Caco-2 (cell line): ENCODE measurements around the gene MRPL27. TPM values are rescaled to one million over a fixed set of nuclear protein-coding genes. Genes with fewer than 3 reads are reported as not detected.
"Not testable (repeated sequence)": the region's sequence is repeated elsewhere in the genome, so short reads cannot be mapped to it uniquely, and the experiment has no call there.

Source experiments
- BruUV-seq: library from RNA; stranded (reverse); fragments of 400-500 nt; replicated peaks from 2 replicates; lab custom pipeline; 2021; lab: Mats Ljungman, UMichigan
- CTCF ChIA-PET: fragments of 300-600 bp; sonication (Branson Sonifier 250); formaldehyde crosslinking; loops from one replicate; lab custom pipeline; 2022; ENCODE audit warnings: antibody characterized with exemption; lab: Charles Lee
- POLR2A ChIA-PET: fragments of 300-600 bp; sonication (Branson Sonifier 250); formaldehyde crosslinking; loops from one replicate; lab custom pipeline; 2022; ENCODE audit warnings: antibody characterized with exemption; lab: Charles Lee
- DNase-seq, 2 experiments: peaks; one replicate each; pipeline versions ENCODE4 v3.0.0 to v3.0.0-alpha.2; 2020 to 2022
- H3K27me3 ChIP-seq: replicated peaks from 2 replicates; pipeline ENCODE4 v1.6.0; 2011; ENCODE audit warnings: low read length; ENCODE audit not compliant: control insufficient read depth, insufficient read depth
- H3K36me3 ChIP-seq: 2 replicates; pipeline ENCODE4 v1.5.1; 2011; ENCODE audit warnings: low read length; ENCODE audit not compliant: control insufficient read depth, insufficient read depth
- H3K4me1 ChIP-seq: fragments of 250-450 bp; sonication (Bioruptor Pico); 2 replicates; pipeline ENCODE4 v1.5.1; 2020; ENCODE audit warnings: mild to moderate bottlenecking
- H3K4me3 ChIP-seq: 2 replicates; pipeline ENCODE4 v1.5.1; 2011; ENCODE audit warnings: low read depth, mild to moderate bottlenecking, control low read depth, low read length
- H3K9me3 ChIP-seq: fragments of 250-450 bp; sonication (Bioruptor Pico); 2 replicates; pipeline ENCODE4 v1.5.1; 2020; ENCODE audit warnings: mild to moderate bottlenecking, moderate library complexity
- H3K27ac Mint-ChIP-seq: one replicate; pipeline ENCODE4 v1.8.0; 2022; ENCODE audit warnings: mixed read lengths; ENCODE audit not compliant: unreplicated experiment
- H3K27me3 Mint-ChIP-seq: one replicate; pipeline ENCODE4 v1.8.0; 2022; ENCODE audit warnings: mixed read lengths; ENCODE audit not compliant: insufficient read depth, unreplicated experiment
- H3K36me3 Mint-ChIP-seq: one replicate; pipeline ENCODE4 v1.8.0; 2022; ENCODE audit warnings: mild to moderate bottlenecking, mixed read lengths; ENCODE audit not compliant: insufficient read depth, unreplicated experiment
- H3K4me1 Mint-ChIP-seq: one replicate; pipeline ENCODE4 v1.8.0; 2022; ENCODE audit warnings: low read depth, mixed read lengths; ENCODE audit not compliant: unreplicated experiment
- H3K4me3 Mint-ChIP-seq: one replicate; pipeline ENCODE4 v1.8.0; 2022; ENCODE audit warnings: mild to moderate bottlenecking, moderate library complexity, mixed read lengths; ENCODE audit not compliant: unreplicated experiment
- H3K9me3 Mint-ChIP-seq: one replicate; pipeline ENCODE4 v1.8.0; 2022; ENCODE audit warnings: mixed read lengths; ENCODE audit not compliant: unreplicated experiment
- CTCF ChIP-seq, 2 experiments: fragments of 200-600 bp in 1 of 2; IDR thresholded peaks; 1 replicate in 1 of 2; 2 replicates in 1 of 2; pipeline versions ENCODE4 v1.5.1 to v1.8.0; 2011 to 2022; ENCODE audit warnings: antibody characterized with exemption in 1 of 2, control low read depth in 1 of 2, inconsistent platforms in 1 of 2, low read depth in 1 of 2, low read length in 1 of 2, mild to moderate bottlenecking in 1 of 2, moderate library complexity in 1 of 2; ENCODE audit not compliant: insufficient read depth in 1 of 2, severe bottlenecking in 1 of 2, unreplicated experiment in 1 of 2
- intact Hi-C: fragments of 100-400 bp; cut with micrococcal nuclease; formaldehyde crosslinking; loops from one replicate; pipeline ENCODE4 v1.10.0; 2022; ENCODE audit not compliant: unreplicated experiment
- total RNA-seq: library from RNA; stranded (reverse); gene quantifications from 2 replicates; pipeline ENCODE4 v1.2.3, GENCODE V29; 2022

The MRPL27 gene
- total RNA-seq, 1 experiment from 2014 or later = 196 TPM

- BruUV-seq = no TSS peak
- intact Hi-C loops = no loop called here
- no peak for DNase-seq
- Histone ChIP-seq H3K36me3 (no peaks in the 10 kb centered on the region), H3K27me3 (no peaks in the 10 kb centered on the region), H3K9me3 (0 out of 2 replicates have a peak, but pooled peaks cover 6% of the 10 kb centered on the region), H3K4me3 (no peak overlapping the region), H3K4me1 (peaks cover 24% of the 10 kb centered on the region)
- Mint-ChIP-seq H3K27ac (no peak overlapping the region), H3K9me3 (peaks cover 11% of the 10 kb centered on the region), H3K4me1 (peaks cover 28% of the 10 kb centered on the region), H3K4me3 (no peak overlapping the region), H3K27me3 (peaks cover 7% of the 10 kb centered on the region), H3K36me3 (no peaks in the 10 kb centered on the region)
- POLR2A ChIA-PET = interaction anchor here (0.7 kb wide), 1 partner anchor 11 kb away, joined by 3 read pairs; no protein-coding TSS in a partner anchor
- CTCF ChIA-PET = interaction anchor here (0.6 to 2.7 kb wide), 6 partner anchors 14 to 1791 kb away, joined by 3 to 13 read pairs (median 4); partner anchors contain the start of gene LRRC59
- TF ChIP-seq CTCF (IDR thresholded peaks at IDR 0.05; ENCODE audit: insufficient read depth in 1 of 2, low read depth in 1 of 2, low read length in 1 of 2, severe bottlenecking in 1 of 2, unreplicated experiment in 1 of 2) = no peak
Measured at GRCh38 chr17:50421308-50422051, 48.5 kb upstream of the MRPL27 start.

GRCh38 chr17:50420419-50421112, 47.6 kb upstream of the MRPL27 start:
- DNase-seq = no peak
- Mint-ChIP-seq H3K27ac (no peak overlapping the region), H3K4me1 (peaks cover 25% of the 10 kb centered on the region), H3K27me3 (peaks cover 7% of the 10 kb centered on the region), H3K9me3 (peaks cover 11% of the 10 kb centered on the region), H3K4me3 (no peak overlapping the region), H3K36me3 (no peaks in the 10 kb centered on the region)
- no peak for TF ChIP-seq CTCF (IDR thresholded peaks at IDR 0.05; ENCODE audit: insufficient read depth in 1 of 2, low read depth in 1 of 2, low read length in 1 of 2, severe bottlenecking in 1 of 2, unreplicated experiment in 1 of 2)
- intact Hi-C loops = no loop called here
- Histone ChIP-seq H3K9me3 (0 out of 2 replicates have a peak, but pooled peaks cover 6% of the 10 kb centered on the region), H3K4me1 (peaks cover 23% of the 10 kb centered on the region), H3K4me3 (no peak overlapping the region), H3K27me3 (no peaks in the 10 kb centered on the region), H3K36me3 (no peaks in the 10 kb centered on the region)
- BruUV-seq = no TSS peak
- ChIA-PET POLR2A (no interaction called here), CTCF (interaction anchor here (0.6 to 2.7 kb wide), 5 partner anchors 23 to 1792 kb away, joined by 3 to 13 read pairs (median 3); partner anchors contain the start of gene LRRC59)

DNA sequence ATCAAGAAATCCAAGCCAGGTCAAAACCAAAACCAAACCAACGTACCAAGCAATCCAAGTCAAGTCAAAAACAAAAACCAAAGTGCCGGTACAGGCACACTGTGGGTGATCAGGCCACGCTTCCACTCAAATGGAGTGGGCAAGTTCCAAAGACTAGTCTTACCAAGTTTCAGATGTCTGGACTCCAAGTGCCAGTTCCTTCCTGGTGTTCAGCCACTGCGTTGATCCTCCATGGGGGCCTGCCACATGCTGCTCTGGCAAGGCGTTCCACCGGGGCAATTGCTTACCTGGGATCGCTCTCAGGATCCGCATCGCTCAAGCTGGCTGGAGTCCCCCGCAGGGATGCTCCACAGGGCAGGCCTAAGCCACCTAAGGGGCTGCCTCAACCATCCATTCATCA, 46.6 kb upstream of the MRPL27 start:
- DNase-seq, intact Hi-C loops, H3K36me3 Mint-ChIP-seq, H3K27ac Mint-ChIP-seq, H3K4me3 Mint-ChIP-seq, H3K27me3 ChIP-seq, H3K4me3 ChIP-seq, H3K9me3 ChIP-seq, POLR2A ChIA-PET, H3K36me3 ChIP-seq, BruUV-seq, H3K27me3 Mint-ChIP-seq: not testable (repeated sequence)
- peaks cover 13% of the 10 kb centered on the region for H3K4me1 ChIP-seq
- H3K9me3 Mint-ChIP-seq = peaks cover 11% of the 10 kb centered on the region
- peaks cover 15% of the 10 kb centered on the region for H3K4me1 Mint-ChIP-seq
- CTCF ChIA-PET = interaction anchor here (0.6 kb wide), 1 partner anchor 25 kb away, joined by 3 read pairs; no protein-coding TSS in a partner anchor
